ENCODE measurements around the gene ZCCHC2. TPM values are rescaled to one million over a fixed set of nuclear protein-coding genes. Genes with fewer than 3 reads are reported as not detected.

The ZCCHC2 gene
- total RNA-seq, 1 donor from 2014 or later = 18.3 TPM

DNA sequence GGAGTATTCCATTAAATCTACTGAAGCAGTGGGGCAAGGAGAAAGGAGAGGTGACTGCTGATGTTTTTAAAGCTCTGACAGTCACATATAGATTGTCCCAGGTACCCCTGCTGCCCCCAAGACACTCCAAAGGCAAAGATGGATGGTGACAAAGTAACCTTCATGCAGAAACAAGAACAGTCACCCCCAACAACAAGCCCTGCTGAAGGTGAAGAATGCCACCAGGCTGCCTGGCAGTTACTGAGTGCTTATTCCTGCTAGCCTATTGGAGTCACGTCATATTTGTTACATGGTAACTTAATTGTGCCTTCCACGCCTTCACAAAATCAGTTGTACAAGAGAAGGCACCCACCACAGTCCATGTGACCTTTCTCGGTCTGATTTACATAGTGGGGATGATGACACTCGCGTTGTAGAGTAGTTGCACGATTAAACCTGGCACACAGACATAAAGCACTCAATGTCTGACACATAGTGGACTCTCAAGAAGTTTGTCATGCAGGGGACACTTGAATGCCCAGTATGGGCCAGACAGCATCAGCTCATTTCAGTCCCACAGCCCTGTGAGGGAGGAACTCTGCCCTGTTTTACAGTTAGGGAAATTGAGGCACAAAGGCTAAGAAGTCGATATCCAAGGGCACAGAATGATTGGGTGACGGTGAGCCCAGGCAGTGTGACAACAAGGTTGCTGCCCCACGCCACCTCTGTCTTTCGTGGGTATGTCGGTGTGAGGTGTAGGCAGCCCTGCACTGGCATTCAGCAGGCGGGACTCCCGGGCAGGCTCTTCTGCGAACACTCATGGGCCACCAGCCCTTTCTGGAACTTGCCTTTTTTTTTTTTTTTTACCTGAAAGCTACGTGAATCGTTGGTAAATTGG, 62.7 kb downstream of the ZCCHC2 start:
- no peak for TF ChIP-seq CTCF (IDR thresholded peaks at IDR 0.05; ENCODE audit: unreplicated experiment)
- Mint-ChIP-seq H3K4me1 (peaks cover 10% of the 10 kb centered on the region), H3K4me3 (no peak overlapping the region), H3K27ac (no peak overlapping the region), H3K27me3 (ENCODE audit: low read depth) (peaks cover 4% of the 10 kb centered on the region), H3K9me3 (no peaks in the 10 kb centered on the region), H3K36me3 (peaks cover 5% of the 10 kb centered on the region)
- no peak for DNase-seq (ENCODE audit: low spot score in 2 of 2, unreplicated experiment in 2 of 2)

- peak; percentile 68 for TF ChIP-seq CTCF (IDR thresholded peaks at IDR 0.05; ENCODE audit: unreplicated experiment)
- H3K36me3 Mint-ChIP-seq = peaks cover 5% of the 10 kb centered on the region
- no peaks in the 10 kb centered on the region for H3K9me3 Mint-ChIP-seq
- peaks cover 10% of the 10 kb centered on the region for H3K4me1 Mint-ChIP-seq
- no peak overlapping the region for H3K27ac Mint-ChIP-seq
- H3K4me3 Mint-ChIP-seq = no peak overlapping the region
- peak; percentile 58 to 80 for DNase-seq (ENCODE audit: low spot score in 2 of 2, unreplicated experiment in 2 of 2)
- H3K27me3 Mint-ChIP-seq (ENCODE audit: low read depth) = peaks cover 5% of the 10 kb centered on the region
Observed at GRCh38 chr18:62586151-62586774, 63.4 kb downstream of the ZCCHC2 start.

DNA sequence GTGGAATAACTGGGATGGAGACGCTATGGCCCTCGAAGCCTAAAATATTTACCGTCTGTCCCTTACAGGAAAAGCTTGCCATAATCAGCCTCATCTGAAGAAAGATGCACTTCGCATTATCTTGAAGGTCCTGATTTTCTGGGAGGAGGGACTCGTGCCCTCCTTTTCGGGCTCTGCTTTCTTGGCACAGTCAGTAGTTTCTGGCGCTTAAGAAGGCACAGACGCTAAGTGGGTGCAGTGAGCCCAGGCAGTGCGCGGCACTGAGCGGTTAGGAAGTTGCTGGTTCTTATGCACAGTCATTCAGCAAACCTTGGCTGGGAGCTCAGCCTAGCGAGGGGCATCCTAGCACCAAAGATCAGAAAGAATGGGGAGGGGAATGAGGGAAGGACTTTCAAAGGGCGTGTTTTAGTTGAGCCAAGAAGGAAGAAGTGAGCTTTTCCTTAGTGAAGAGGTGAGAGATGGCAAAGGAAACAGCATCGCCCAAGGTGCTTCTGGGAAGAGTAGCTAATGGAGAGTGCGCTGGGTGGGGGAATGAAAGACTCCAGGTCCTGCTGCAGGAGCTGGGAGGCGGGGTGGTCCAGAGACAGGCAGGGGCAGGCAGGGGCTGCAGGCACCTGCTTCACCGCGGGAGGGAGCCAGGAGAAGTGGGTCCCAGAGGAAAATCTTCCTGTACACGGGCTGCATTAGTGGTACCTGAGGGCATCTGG, 64.1 kb downstream of the ZCCHC2 start:
- Mint-ChIP-seq H3K27me3 (ENCODE audit: low read depth) (peaks cover 5% of the 10 kb centered on the region), H3K27ac (no peak overlapping the region), H3K4me1 (peaks cover 10% of the 10 kb centered on the region), H3K36me3 (peaks cover 3% of the 10 kb centered on the region), H3K9me3 (no peaks in the 10 kb centered on the region), H3K4me3 (no peak overlapping the region)
- no peak for DNase-seq (ENCODE audit: low spot score in 2 of 2, unreplicated experiment in 2 of 2)
- no peak for TF ChIP-seq CTCF (IDR thresholded peaks at IDR 0.05; ENCODE audit: unreplicated experiment)

- Mint-ChIP-seq H3K27me3 (ENCODE audit: low read depth) (peaks cover 5% of the 10 kb centered on the region), H3K4me1 (peaks cover 10% of the 10 kb centered on the region), H3K36me3 (no peaks in the 10 kb centered on the region), H3K4me3 (no peak overlapping the region), H3K27ac (no peak overlapping the region), H3K9me3 (peaks cover 5% of the 10 kb centered on the region)
- no peak for DNase-seq (ENCODE audit: low spot score in 2 of 2, unreplicated experiment in 2 of 2)
- no peak for TF ChIP-seq CTCF (IDR thresholded peaks at IDR 0.05; ENCODE audit: unreplicated experiment)
Observed at GRCh38 chr18:62587689-62588088, 64.9 kb downstream of the ZCCHC2 start.

DNA sequence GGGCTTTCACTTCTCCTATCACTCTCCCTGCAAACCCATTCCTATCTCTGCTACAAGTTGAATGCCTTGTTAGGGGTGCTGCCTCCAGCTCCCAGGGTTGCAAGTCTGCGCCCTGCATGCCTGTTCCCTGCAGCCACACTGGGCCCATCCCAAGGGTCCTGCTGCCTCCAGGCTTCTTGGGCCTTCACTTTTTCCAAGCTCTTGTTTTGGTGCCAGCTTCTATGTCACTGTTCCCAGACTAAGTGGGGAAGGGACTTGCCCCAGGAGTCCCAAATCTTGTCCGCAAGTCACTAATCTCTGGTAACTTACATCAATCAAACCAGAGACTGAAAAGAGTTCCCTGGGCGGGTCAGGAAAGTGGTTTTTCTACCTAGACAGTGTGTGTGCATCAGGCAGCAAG, 65.4 kb downstream of the ZCCHC2 start:
- DNase-seq (ENCODE audit: low spot score in 2 of 2, unreplicated experiment in 2 of 2) = no peak
- Mint-ChIP-seq H3K27me3 (ENCODE audit: low read depth) (peaks cover 5% of the 10 kb centered on the region), H3K36me3 (no peaks in the 10 kb centered on the region), H3K4me3 (no peak overlapping the region), H3K27ac (no peak overlapping the region), H3K9me3 (peaks cover 9% of the 10 kb centered on the region), H3K4me1 (peaks cover 10% of the 10 kb centered on the region)
- no peak for TF ChIP-seq CTCF (IDR thresholded peaks at IDR 0.05; ENCODE audit: unreplicated experiment)
